NCI-H2081 (cell line): Measurements from ENCODE around the gene IL23R.

Experiments used
- DNase-seq, 2 experiments: peaks; one replicate each; lab custom pipeline; 2025; lab: John Stamatoyannopoulos, UW

The IL23R gene

GRCh38 chr1:67239738-67240137 lies 73.5 kb downstream of the IL23R start:
- DNase-seq = no peak

GRCh38 chr1:67241200-67241746 lies 75.0 kb downstream of the IL23R start:
- DNase-seq = no peak

- no peak for DNase-seq
Observed at GRCh38 chr1:67242016-67242415, 75.8 kb downstream of the IL23R start.

GRCh38 chr1:67250051-67250653 lies 83.9 kb downstream of the IL23R start:
- DNase-seq = no peak

- DNase-seq = no peak
Observed at GRCh38 chr1:67256291-67257172, 90.3 kb downstream of the IL23R start.

GRCh38 chr1:67257173-67257535 lies 90.9 kb downstream of the IL23R start:
- DNase-seq = no peak

GRCh38 chr1:67261680-67262079 lies 95.4 kb downstream of the IL23R start:
- no peak for DNase-seq

- no peak for DNase-seq
Observed at GRCh38 chr1:67262735-67263134, 96.5 kb downstream of the IL23R start.

GRCh38 chr1:67264152-67264551 lies 97.9 kb downstream of the IL23R start:
- DNase-seq = no peak

GRCh38 chr1:67264899-67265298 lies 98.6 kb downstream of the IL23R start:
- DNase-seq = no peak

GRCh38 chr1:67269061-67269460 lies 102.8 kb downstream of the IL23R start:
- DNase-seq = no peak

GRCh38 chr1:67270541-67270940 lies 104.3 kb downstream of the IL23R start:
- DNase-seq = no peak

- DNase-seq = no peak
Observed at GRCh38 chr1:67273591-67273990, 107.3 kb downstream of the IL23R start.

GRCh38 chr1:67274623-67275325 lies 108.5 kb downstream of the IL23R start:
- no peak for DNase-seq

- DNase-seq = no peak
Observed at GRCh38 chr1:67280696-67281095, 114.4 kb downstream of the IL23R start.

- DNase-seq = no peak
Observed at GRCh38 chr1:67281244-67281643, 115.0 kb downstream of the IL23R start.

GRCh38 chr1:67285780-67286488 lies 119.7 kb downstream of the IL23R start:
- no peak for DNase-seq

- DNase-seq = no peak
Observed at GRCh38 chr1:67290236-67290635, 124.0 kb downstream of the IL23R start.

- no peak for DNase-seq
Observed at GRCh38 chr1:67294836-67295617, 128.8 kb downstream of the IL23R start.

GRCh38 chr1:67298762-67299161 lies 132.5 kb downstream of the IL23R start:
- no peak for DNase-seq

GRCh38 chr1:67299296-67299695 lies 133.0 kb downstream of the IL23R start:
- no peak for DNase-seq
